Measurements from ENCODE around the gene MAGEF1. TPM values are rescaled to one million over a fixed set of nuclear protein-coding genes. Genes with fewer than 3 reads are reported as not detected.
A peak's percentile ranks its signal among the peaks of the same experiment; 100 is the strongest.

Gene MAGEF1
- total and polyA plus RNA-seq, 2 experiments from 2014 or later: 66.5 to 88.7 TPM

GRCh38 chr3:184713040-184713355 lies 1.1 kb upstream of the MAGEF1 start:
- Histone ChIP-seq H3K27me3 (ENCODE audit: insufficient read depth) (no peaks in the 10 kb centered on the region), H3K36me3 (ENCODE audit: insufficient read depth) (no peaks in the 10 kb centered on the region), H3K4me1 (ENCODE audit: insufficient read depth) (peaks cover 40% of the 10 kb centered on the region), H3K4me2 (no peak overlapping the region), H3K4me3 (no peak overlapping the region; the same call in 1 of the 2 replicates), H4K20me1 (replicated peaks; ENCODE audit: insufficient read depth) (no peaks in the 10 kb centered on the region; the same call in 1 of the 2 replicates), H3K79me2 (replicated peaks; ENCODE audit: insufficient read depth) (peaks cover 22% of the 10 kb centered on the region), H3K9me2 (ENCODE audit: insufficient read depth) (0 out of 2 replicates have a peak, but pooled peaks cover under 1% of the 10 kb centered on the region), H3F3A (replicated peaks; ENCODE audit: low read depth) (0 out of 2 replicates have a peak, but pooled peaks cover 4% of the 10 kb centered on the region), H2AFZ (no peak overlapping the region), H3K27ac (ENCODE audit: low read depth) (no peak overlapping the region)
- H3K36me3 Mint-ChIP-seq (ENCODE audit: low read depth): peaks cover 27% of the 10 kb centered on the region
- TF ChIP-seq POLR2AphosphoS5 (IDR thresholded peaks at IDR 0.05; ENCODE audit: low read depth): no peak
- TF ChIP-seq, protein P1, sequence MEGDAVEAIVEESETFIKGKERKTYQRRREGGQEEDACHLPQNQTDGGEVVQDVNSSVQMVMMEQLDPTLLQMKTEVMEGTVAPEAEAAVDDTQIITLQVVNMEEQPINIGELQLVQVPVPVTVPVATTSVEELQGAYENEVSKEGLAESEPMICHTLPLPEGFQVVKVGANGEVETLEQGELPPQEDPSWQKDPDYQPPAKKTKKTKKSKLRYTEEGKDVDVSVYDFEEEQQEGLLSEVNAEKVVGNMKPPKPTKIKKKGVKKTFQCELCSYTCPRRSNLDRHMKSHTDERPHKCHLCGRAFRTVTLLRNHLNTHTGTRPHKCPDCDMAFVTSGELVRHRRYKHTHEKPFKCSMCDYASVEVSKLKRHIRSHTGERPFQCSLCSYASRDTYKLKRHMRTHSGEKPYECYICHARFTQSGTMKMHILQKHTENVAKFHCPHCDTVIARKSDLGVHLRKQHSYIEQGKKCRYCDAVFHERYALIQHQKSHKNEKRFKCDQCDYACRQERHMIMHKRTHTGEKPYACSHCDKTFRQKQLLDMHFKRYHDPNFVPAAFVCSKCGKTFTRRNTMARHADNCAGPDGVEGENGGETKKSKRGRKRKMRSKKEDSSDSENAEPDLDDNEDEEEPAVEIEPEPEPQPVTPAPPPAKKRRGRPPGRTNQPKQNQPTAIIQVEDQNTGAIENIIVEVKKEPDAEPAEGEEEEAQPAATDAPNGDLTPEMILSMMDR (conservative IDR thresholded peaks at IDR 0.05; ENCODE audit: low read depth in 2 of 2): no peak
- TF ChIP-seq EZH2 (IDR thresholded peaks at IDR 0.05; ENCODE audit: low read depth, unreplicated experiment): no peak
- TF ChIP-seq ZNF114 (CRISPR knock-in tag; IDR thresholded peaks at IDR 0.05): no peak
- TF ChIP-seq EZH2phosphoT487 (IDR thresholded peaks at IDR 0.05; ENCODE audit: unreplicated experiment): no peak
- DNase-seq (ENCODE audit: low spot score) (no peak), ATAC-seq (no peak)
- peaks cover 8% of the 10 kb centered on the region for H3K27me3 Mint-ChIP-seq (ENCODE audit: insufficient read depth, low read depth, poor library complexity)
- H3K9me3 Mint-ChIP-seq: peaks cover 7% of the 10 kb centered on the region; the same call in 2 of the 3 replicates
- H3K4me3 Mint-ChIP-seq: peak overlapping the region; percentile 60
- H3K27ac Mint-ChIP-seq: no peak overlapping the region
- H3K4me1 Mint-ChIP-seq: peaks cover 39% of the 10 kb centered on the region

DNA sequence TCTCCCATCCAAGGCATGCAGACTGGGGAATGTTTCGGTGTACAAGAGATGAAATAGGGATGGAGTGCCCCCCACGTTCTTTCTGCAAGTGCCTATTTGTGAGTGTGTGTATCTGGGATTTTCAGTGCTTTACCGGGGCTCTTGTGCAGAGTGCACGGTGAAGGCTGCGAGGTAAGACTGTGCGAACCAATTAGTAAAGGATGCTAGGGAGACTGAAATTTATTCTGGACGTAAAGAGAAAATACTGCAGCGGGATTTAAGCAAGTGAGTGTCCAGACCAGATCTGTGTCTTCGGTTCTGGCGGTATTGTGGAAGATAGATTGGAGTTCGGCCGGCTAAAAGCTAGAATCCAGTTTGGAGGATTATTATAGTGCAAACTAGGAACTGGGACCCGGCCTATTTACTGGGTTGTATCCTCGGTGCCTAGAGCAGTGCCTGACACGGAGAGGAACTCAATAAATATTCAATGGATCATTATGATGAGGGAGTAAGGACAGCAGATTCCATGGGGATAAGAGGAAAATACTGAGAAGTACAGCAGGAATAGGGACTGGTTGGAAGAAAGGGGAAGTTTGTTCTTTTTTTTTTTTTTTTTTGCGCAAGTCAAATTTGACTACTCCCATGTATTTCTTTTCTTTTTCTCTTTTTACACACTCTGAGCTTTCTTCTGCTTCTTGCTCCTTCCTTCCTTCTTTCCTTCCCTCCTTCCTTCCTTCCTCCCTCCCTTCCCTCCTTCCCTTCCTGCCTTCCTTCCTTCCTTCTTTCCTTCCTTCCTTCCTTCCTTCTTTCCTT lies 580 bp upstream of the MAGEF1 start:
- Histone ChIP-seq H3K36me3 (ENCODE audit: insufficient read depth) (no peaks in the 10 kb centered on the region), H4K20me1 (replicated peaks; ENCODE audit: insufficient read depth) (no peaks in the 10 kb centered on the region; the same call in 1 of the 2 replicates), H3K79me2 (replicated peaks; ENCODE audit: insufficient read depth) (peaks cover 22% of the 10 kb centered on the region), H3K27me3 (ENCODE audit: insufficient read depth) (no peaks in the 10 kb centered on the region), H2AFZ (peak overlapping the region; percentile 100), H3K4me3 (peak overlapping the region; percentile 96), H3K9me2 (ENCODE audit: insufficient read depth) (0 out of 2 replicates have a peak, but pooled peaks cover 3% of the 10 kb centered on the region), H3K4me2 (peak overlapping the region; percentile 97), H3K4me1 (ENCODE audit: insufficient read depth) (peaks cover 34% of the 10 kb centered on the region), H3F3A (replicated peaks; ENCODE audit: low read depth) (0 out of 2 replicates have a peak, but pooled peaks cover 4% of the 10 kb centered on the region), H3K27ac (ENCODE audit: low read depth) (peak overlapping the region; percentile 92)
- DNase-seq (ENCODE audit: low spot score): no peak
- H3K4me1 Mint-ChIP-seq: peaks cover 33% of the 10 kb centered on the region
- H3K9me3 Mint-ChIP-seq: peaks cover 9% of the 10 kb centered on the region
- no peak for TF ChIP-seq EZH2phosphoT487 (IDR thresholded peaks at IDR 0.05; ENCODE audit: unreplicated experiment)
- peak; percentile 21 for TF ChIP-seq EZH2 (IDR thresholded peaks at IDR 0.05; ENCODE audit: low read depth, unreplicated experiment)
- peaks cover 32% of the 10 kb centered on the region for H3K36me3 Mint-ChIP-seq (ENCODE audit: low read depth)
- H3K27me3 Mint-ChIP-seq (ENCODE audit: insufficient read depth, low read depth, poor library complexity): peaks cover 8% of the 10 kb centered on the region
- peak overlapping the region; percentile 29 for H3K27ac Mint-ChIP-seq
- no peak; the same call in 2 of the 3 replicates for ATAC-seq
- H3K4me3 Mint-ChIP-seq: peak overlapping the region; percentile 89

DNA sequence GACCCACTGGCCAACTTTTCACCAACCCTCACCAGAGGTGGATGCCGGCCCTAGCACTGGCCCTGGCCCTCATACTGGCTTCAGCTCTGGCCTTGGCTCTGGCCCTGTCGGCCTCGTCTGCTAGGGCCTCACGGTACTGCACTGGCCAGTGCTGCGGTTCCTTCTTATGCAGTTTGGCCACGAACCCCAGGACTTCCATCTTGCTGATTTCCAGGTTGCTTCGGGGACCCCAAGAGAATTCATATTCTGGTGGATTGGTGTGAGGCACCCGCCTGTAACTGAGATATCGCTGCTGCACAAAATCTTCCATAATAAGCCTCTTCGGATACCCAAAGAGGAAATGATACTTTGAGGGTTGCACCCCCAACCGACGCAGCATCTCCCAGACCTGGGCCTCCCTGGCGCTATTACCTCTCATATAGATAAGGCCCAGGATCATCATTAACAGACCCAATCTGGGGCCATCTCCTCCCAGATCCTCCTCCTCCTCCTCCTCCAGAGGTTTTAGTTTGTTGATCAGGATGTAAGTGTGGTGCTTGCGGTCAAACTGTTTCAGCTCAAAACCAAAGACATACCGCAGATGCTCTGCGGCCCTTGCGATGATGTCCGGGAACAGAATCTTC lies 883 bp downstream of the MAGEF1 start:
- ATAC-seq: peak; percentile 16
- TF ChIP-seq POLR2AphosphoS5 (IDR thresholded peaks at IDR 0.05; ENCODE audit: low read depth): no peak

More for the DNA sequence above, 883 bp downstream of the MAGEF1 start:
- Mint-ChIP-seq H3K27me3 (ENCODE audit: insufficient read depth, low read depth, poor library complexity) (peaks cover 8% of the 10 kb centered on the region), H3K36me3 (ENCODE audit: low read depth) (peaks cover 44% of the 10 kb centered on the region), H3K9me3 (peaks cover 21% of the 10 kb centered on the region), H3K27ac (peak overlapping the region; percentile 83), H3K4me1 (peaks cover 26% of the 10 kb centered on the region), H3K4me3 (peak overlapping the region; percentile 89)
- no peak for DNase-seq (ENCODE audit: low spot score)
- Histone ChIP-seq H3F3A (replicated peaks; ENCODE audit: low read depth) (no peaks in the 10 kb centered on the region), H3K4me1 (ENCODE audit: insufficient read depth) (peaks cover 21% of the 10 kb centered on the region), H3K4me2 (peak overlapping the region; percentile 97), H3K36me3 (ENCODE audit: insufficient read depth) (no peaks in the 10 kb centered on the region), H3K9me2 (ENCODE audit: insufficient read depth) (0 out of 2 replicates have a peak, but pooled peaks cover 3% of the 10 kb centered on the region), H4K20me1 (replicated peaks; ENCODE audit: insufficient read depth) (no peaks in the 10 kb centered on the region; the same call in 1 of the 2 replicates), H3K27me3 (ENCODE audit: insufficient read depth) (no peaks in the 10 kb centered on the region), H3K27ac (ENCODE audit: low read depth) (peak overlapping the region; percentile 98), H3K79me2 (replicated peaks; ENCODE audit: insufficient read depth) (peaks cover 22% of the 10 kb centered on the region), H2AFZ (peak overlapping the region; percentile 90; the same call in 1 of the 2 replicates), H3K4me3 (peak overlapping the region; percentile 96)
